Vagina (tissue), 2 donors: ENCODE data around the gene TTF2.

Experiments used
- CTCF ChIP-seq, 3 experiments: fragments of 450-650 bp in 2 of 3; fragments of 200-600 bp in 1 of 3; sonication (generic) in 1 of 3; IDR thresholded peaks; one replicate each; pipeline ENCODE4 v1.5.1; 2017 to 2019; ENCODE audit warnings: antibody characterized with exemption in 3 of 3, mild to moderate bottlenecking in 2 of 3, moderate library complexity in 2 of 3
- POLR2A ChIP-seq, 2 donors: fragments of 450-650 bp; IDR thresholded peaks; one replicate each; pipeline ENCODE4 v1.6.1; 2017; ENCODE audit warnings: antibody characterized with exemption in 2 of 2, mild to moderate bottlenecking in 2 of 2, moderate library complexity in 2 of 2
- POLR2AphosphoS5 ChIP-seq, 2 donors: sonication (generic); formaldehyde crosslinking; IDR thresholded peaks; one replicate each; pipeline ENCODE4 v1.9.0; 2017; ENCODE audit warnings: antibody characterized with exemption in 2 of 2, mild to moderate bottlenecking in 2 of 2, low read depth in 1 of 2; ENCODE audit not compliant: insufficient read depth in 1 of 2

- no peak for TF ChIP-seq POLR2A (IDR thresholded peaks at IDR 0.05)
- no peak for TF ChIP-seq CTCF (IDR thresholded peaks at IDR 0.05)
- no peak for TF ChIP-seq POLR2AphosphoS5 (IDR thresholded peaks at IDR 0.05; ENCODE audit: insufficient read depth in 1 of 2, low read depth in 1 of 2)
These were observed 38.3 kb downstream of the TTF2 start for GRCh38 chr1:117098287-117098890.
